HG02938 (cell line): ENCODE data around the gene MATCAP1.

ENCODE experiments used
- ATAC-seq: cut with Tn5 transposase; IDR thresholded peaks from one replicate; pipeline ENCODE4 v1.9.1; 2021; ENCODE audit warnings: mild to moderate bottlenecking, moderate library complexity; ENCODE audit not compliant: unreplicated experiment

The MATCAP1 gene

GRCh38 chr16:67174706-67175231, 9.0 kb downstream of the MATCAP1 start:
- no peak for ATAC-seq

- ATAC-seq: no peak
Observed at GRCh38 chr16:67173808-67174705, 9.7 kb downstream of the MATCAP1 start.

- no peak for ATAC-seq
Observed at GRCh38 chr16:67173323-67173722, 10.4 kb downstream of the MATCAP1 start.

- no peak for ATAC-seq
Observed at GRCh38 chr16:67170949-67171649, 12.7 kb downstream of the MATCAP1 start.

- ATAC-seq: no peak
Observed at GRCh38 chr16:67170168-67170948, 13.4 kb downstream of the MATCAP1 start, which contains the start of gene NOL3. Gene NOL3, plus strand, starts transcription at chr16:67170538.

GRCh38 chr16:67169642-67170167, 14.1 kb downstream of the MATCAP1 start:
- ATAC-seq: no peak

- no peak for ATAC-seq
Observed at GRCh38 chr16:67169011-67169451, 14.7 kb downstream of the MATCAP1 start.

- no peak for ATAC-seq
Observed at GRCh38 chr16:67167588-67167987, 16.2 kb downstream of the MATCAP1 start.

GRCh38 chr16:67166598-67167168, 17.1 kb downstream of the MATCAP1 start:
- ATAC-seq: no peak

- no peak for ATAC-seq
Observed at GRCh38 chr16:67166110-67166547, 17.6 kb downstream of the MATCAP1 start.

- no peak for ATAC-seq
Observed at GRCh38 chr16:67165121-67166078, 18.4 kb downstream of the MATCAP1 start.

GRCh38 chr16:67164599-67165061, 19.1 kb downstream of the MATCAP1 start, which contains the start of gene HSF4:
Gene HSF4, plus strand, starts transcription at chr16:67164745. Its CDS starts 67 bp downstream, at chr16:67164812.
- no peak for ATAC-seq

GRCh38 chr16:67163999-67164558, 19.7 kb downstream of the MATCAP1 start:
- ATAC-seq: no peak

GRCh38 chr16:67163164-67163998, 20.4 kb downstream of the MATCAP1 start:
- ATAC-seq: no peak

- ATAC-seq: no peak
Observed at GRCh38 chr16:67162506-67163163, 21.1 kb downstream of the MATCAP1 start.

- ATAC-seq: no peak
Observed at GRCh38 chr16:67161595-67162058, 22.1 kb downstream of the MATCAP1 start.
